NCI-H1436 treated with DMSO at 0.1 percent for 48 hours (cell line): Measurements from ENCODE around the gene RPS19BP1.
"Not testable (repeated sequence)": the region's sequence is repeated elsewhere in the genome, so short reads cannot be mapped to it uniquely, and the experiment has no call there.

Experiments
- DNase-seq: peaks from one replicate; lab custom pipeline; 2025; lab: John Stamatoyannopoulos, UW

Gene RPS19BP1

DNA sequence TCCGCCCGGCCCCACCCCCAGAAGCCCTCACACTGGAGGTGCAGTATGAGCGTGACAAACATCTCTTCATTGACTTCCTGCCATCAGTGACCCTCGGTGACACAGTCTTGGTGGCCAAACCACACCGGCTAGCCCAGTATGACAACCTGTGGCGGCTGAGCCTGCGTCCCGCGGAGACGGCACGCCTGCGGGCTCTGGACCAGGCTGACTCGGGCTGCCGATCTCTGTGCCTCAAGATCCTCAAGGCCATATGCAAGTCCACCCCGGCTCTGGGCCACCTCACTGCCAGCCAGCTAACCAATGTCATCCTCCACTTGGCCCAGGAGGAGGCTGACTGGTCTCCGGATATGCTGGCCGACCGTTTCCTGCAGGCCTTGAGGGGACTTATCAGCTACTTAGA, 18.8 kb downstream of the RPS19BP1 start:
- no peak for DNase-seq

DNA sequence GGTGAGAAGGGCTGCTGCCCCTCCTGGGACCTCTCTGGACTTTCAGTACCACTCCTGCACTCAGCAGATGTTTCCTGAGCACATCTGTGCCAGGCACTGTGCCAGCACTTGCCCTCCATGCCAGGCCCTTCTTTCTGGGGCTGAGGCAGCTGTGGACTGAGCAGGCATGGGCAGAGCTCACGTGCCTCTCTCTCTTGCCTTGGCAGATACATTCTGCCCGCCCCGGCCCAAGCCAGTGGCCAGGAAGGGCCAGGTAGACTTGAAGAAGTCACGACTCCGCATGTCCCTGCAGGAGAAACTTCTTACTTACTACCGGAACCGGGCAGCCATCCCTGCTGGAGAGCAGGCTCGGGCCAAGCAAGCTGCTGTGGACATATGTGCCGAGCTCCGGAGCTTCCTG, 20.5 kb downstream of the RPS19BP1 start:
- no peak for DNase-seq

DNA sequence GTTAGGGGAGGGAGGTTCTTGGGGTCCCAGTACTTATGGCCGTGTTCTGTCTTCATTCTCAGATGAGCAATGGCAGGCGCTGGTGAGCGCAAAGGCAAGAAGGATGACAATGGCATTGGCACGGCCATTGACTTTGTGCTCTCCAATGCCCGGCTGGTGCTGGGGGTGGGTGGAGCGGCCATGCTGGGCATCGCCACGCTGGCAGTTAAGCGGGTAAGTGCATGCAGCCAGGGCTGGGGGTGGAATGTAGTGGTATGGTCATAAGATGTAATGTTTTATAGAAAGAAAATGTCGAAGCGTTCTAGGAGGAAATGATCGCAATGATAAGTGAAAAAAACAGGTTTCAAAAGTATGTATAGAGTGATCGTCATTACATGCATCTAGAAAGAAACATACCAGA, 21.3 kb downstream of the RPS19BP1 start:
- no peak for DNase-seq

DNA sequence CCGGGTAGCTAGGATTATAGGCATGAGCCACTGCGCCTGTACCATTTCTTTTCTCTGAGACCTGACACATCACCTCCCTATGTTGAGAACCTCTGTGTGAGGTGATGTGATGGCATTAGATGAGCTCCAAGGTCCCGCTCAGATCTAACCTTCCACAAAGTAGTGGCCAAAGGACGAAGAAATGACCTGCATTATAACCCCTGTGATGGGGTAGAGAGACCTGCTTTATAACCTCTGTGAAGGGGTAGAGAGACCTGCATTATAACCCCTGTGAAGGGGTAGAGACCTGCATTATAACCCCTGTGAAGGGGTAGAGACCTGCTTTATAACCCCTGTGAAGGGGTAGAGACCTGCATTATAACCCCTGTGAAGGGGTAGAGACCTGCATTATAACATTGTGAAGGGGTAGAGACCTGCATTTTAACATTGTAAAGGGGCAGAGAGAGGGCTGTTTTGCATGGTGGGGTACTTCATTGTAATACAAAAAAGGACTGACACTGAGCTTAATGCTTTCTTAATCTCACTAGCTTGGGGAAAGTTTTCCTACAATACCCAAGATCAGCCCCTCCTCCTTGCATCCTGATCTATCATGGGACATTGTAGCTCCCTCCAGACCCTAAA, 21.9 kb downstream of the RPS19BP1 start:
- DNase-seq = no peak

DNA sequence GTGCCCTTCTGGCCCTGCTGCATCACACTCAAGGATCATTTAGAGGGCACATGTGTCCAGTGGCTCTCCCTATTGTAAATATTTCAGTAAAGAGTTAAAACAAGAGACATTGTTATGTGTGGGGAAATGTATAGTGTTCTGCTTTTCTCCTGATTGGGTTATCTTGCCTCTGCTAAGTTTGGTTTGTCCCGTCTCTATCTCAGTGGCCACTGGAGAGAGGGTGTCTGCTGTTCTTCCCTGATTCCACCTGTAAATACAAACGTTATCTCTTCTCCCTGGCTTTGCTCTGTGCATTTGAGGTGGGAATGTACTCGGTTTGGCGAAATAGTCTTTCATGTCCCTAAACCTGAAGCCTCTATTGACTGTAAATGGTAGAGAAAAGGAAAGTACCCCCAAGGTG, 24.2 kb downstream of the RPS19BP1 start:
- no peak for DNase-seq

DNA sequence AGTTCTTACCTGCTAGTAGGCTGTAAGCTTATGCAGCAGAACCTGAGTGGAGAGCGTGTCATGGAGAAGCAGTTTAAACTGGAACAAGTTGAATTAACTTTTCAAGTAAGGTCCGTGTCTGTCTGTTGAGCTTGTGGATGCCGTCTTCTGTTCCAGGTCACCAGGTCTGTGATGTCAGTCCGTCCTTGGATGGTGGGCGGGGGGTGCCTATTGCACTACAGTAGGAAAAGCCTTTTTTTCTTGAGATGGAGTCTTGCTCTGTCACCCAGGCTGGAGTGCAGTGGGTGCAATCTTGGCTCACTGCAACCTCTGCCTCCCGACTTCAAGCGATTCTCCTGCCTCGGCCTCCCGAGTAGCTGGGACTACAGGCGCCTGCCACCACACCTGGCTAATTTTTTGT, 25.5 kb downstream of the RPS19BP1 start:
- not testable (repeated sequence) for DNase-seq

DNA sequence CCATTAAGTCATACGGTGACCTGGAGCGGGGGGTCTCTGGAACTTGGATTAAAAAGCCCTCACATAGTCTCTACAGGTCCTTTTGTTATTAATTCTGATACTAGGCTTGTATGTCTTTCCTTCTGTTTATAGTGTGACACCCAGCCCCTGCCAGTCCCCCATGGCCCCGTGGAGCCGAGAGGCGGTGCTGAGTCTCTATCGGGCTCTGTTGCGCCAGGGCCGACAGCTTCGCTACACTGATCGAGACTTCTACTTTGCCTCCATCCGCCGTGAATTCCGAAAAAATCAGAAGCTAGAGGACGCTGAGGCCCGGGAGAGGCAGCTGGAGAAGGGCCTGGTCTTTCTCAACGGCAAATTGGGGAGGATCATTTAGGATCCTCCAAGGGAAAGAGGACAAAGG, 28.5 kb downstream of the RPS19BP1 start:
- no peak for DNase-seq

DNA sequence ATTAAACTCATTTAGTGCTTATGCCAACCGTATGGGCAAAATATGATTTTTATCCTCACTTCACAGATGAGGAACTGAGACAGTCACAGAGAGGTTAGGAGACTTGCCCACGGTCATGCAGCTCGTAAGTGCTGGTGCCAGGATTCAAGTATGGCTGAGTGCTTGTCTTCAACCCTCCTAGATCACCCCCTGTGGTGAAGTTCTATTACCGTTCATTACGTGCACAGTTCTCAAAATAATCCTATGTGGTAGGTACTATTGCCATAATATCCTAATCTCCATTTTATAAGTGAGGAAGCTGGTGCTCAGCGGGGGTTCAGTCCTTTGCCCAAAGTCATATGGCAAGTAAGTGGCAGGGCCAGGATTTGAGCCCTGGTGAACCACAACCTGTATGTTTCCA, 28.9 kb downstream of the RPS19BP1 start:
- DNase-seq = no peak

DNA sequence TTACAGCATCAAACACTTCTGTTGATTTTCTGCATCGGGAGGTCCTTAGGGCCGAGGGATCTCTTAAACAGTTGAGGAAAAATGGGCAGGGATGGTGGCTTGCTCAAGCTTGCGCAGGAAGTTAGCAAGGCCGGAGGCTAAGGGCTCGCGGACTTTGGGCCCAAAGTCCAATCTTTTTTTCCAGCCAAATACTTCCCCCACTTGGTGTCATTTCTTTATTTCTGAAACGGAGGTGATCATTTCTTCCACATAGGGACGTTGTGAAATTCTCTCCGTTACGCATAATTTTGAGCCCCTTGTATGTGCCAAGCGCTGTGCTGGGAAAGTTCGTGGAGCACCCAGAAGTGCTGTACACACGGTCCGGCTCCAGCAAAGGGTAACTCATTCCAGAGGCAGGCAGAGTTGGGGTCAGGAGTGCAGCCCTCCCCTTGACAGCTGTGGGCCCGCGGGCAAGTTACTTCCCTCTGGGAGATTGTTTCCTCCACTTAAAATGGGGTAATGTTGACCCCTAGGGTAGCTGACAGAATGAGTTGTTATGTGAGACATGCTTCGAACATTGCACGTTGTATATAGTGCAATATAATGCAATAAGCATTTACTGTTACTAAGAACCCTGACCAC, 29.6 kb downstream of the RPS19BP1 start:
- no peak for DNase-seq

DNA sequence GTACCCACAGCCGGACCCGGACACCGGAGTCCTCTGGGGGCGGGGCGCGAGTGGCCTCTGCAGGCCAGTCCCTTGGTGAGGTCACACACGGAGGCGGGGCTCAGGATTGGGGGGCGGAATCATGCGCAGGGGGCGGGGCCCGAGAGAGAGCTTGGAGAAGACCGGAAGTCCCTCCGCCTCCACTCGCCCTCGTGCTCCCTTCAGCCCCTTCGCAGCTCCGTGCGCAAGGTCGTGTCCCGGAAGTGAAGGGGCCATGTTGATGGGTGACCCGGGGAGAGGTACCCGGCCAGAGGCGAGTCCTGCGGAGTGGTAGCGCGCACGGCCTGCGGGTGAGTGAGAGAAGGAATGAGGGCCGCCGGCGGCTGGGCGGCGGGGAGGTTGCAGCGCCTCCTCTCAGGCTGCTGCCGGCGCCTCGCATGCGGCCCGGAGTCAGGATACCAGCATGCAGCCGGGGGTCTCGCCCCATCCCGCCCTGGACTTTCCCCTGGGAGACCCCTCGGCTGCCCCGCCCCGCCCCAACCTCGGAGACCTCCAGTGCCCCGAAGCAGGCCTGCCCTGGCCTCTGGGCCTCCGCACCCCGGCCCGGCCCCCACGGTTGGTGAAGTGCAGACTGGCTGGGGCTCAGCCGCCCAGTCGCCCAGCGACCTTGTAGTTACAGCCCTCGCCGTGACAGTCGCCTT, 30.3 kb downstream of the RPS19BP1 start, which contains the start of gene MIEF1:
TSS of gene MIEF1 (plus strand) at position 182 of the 680 bp plus-strand sequence. CDS start 9,005 bp downstream, outside the sequence.
- DNase-seq = peak; percentile 65

DNA sequence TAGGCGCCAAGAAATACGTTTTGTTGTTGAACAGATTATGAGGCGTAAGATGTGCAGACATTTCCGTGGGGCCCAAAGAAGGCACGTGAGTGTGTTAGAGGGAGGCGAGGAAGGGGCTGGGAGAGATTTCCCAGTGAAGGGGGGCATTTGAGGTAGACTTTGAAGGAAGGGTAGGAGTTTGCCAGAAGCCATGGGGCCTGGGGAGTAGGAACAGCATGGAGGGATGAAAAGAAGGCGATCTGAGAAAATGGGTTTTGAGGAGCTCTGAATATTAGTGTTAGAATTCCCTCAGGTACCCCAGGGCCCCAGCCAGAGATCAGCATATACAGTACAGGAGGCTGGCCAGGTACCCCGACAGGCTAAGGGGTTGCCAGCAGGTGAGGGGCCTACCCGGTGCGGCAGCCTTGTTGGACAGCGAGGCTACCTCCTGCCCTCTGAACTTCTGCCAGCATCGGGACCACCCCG, 30.9 kb downstream of the RPS19BP1 start:
- DNase-seq = no peak

DNA sequence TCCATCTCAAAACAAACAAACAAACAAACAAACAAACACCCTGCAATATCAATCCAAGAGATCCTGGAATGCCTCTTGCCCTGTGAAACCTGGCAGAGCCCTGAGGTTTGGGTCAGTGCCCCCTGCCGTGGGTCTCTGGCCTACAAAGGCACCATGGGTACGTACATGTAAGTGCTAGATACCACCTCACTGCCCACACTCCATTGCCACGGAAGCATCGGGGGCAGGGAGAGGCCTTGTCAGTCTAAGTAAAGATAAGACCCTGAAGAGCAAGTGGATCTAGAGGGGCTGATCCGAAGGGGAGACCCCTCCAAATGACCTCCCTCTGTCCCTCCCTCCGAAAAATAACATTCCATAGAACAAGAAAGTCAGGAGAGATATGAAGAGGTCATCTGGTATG, 32.4 kb downstream of the RPS19BP1 start:
- no peak for DNase-seq

DNA sequence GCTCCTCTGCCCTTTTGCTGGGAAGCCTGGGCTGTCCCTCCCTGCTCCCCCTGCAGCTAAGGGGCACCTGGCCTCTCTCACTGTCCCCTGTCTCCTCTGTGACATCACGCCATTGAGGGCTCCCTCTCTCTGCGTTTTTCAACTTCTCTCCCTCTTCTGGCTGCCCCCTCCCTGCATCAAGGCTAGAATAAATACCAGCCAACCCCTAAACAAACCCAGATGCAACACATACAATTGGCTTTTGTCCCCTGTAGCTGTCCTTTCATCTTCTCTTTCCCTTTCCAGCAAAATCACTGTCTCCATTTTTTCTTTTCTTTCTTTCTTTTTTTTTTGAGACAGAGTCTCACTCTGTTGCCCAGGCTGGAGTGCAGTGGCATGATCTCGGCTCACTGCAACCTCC, 33.7 kb downstream of the RPS19BP1 start:
- DNase-seq = no peak

DNA sequence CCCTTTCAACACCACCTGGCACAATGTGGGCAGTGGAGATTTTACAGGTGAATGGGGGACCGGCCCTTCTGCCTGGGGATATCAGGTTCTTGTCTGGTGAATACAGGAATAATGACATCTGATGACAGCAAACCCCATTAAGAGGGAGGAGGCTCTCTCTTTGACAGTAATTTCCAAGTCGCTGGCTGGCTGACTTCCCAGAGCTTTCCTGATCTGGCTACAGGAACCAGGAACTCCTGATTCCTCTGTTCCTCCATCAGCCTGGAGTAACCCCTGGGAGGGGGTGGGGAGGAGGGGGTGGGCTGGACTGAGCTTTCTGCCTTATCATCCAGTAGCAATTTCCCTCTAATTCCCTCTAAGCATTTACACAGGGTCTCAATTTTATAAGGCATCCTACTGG, 34.2 kb downstream of the RPS19BP1 start:
- no peak for DNase-seq

DNA sequence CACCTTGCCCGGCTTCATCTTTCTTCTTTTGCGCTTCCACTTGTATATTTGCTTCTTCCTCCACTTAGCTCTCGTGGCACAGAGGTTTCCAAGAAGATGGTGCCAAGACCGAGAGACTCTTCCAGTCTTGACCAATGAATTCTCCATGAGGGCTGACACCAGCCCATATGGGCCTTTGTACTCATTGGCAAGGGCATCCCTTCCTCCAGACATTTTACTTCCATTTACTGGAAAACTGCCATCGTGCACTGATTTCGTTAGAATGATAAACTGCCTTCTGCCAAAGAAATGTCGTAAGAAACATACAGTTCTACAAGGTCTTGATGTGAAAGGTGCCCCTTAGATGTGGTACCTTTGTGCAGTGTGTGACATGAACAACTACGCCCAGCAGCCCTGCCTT, 35.1 kb downstream of the RPS19BP1 start:
- no peak for DNase-seq

DNA sequence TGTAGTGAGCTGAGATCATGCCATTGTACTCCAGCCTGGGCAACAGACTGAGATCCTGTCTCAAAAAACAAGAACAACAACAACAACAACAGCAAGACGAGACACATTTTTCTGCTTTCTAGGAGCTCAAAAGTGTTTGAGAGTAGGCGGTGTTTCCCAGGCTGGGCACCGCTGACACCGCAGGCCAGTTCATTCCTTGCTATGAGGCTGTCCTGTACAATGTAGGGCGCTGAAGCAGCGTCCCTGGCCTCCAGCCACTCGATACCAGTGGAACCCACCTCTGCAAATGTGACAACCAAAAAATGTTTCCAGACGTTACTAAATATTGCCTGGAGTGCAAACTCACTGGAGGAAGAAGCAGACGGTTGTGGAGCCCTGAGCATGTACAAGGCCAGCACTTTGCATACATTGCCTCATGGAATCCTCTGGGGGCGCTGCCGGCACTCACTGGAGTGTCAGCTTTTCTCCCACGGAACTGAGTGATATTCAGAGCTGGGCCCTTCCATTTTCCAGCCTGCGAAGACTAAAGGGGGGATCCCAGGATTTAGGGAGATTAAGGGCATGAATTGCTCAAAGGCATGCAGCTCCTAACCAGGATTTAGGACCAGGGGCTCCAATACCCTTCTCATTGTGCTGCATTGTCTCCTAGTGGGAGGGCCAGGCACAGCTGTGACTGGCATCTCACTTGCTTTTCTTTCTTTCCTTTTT, 36.3 kb downstream of the RPS19BP1 start:
- no peak for DNase-seq

DNA sequence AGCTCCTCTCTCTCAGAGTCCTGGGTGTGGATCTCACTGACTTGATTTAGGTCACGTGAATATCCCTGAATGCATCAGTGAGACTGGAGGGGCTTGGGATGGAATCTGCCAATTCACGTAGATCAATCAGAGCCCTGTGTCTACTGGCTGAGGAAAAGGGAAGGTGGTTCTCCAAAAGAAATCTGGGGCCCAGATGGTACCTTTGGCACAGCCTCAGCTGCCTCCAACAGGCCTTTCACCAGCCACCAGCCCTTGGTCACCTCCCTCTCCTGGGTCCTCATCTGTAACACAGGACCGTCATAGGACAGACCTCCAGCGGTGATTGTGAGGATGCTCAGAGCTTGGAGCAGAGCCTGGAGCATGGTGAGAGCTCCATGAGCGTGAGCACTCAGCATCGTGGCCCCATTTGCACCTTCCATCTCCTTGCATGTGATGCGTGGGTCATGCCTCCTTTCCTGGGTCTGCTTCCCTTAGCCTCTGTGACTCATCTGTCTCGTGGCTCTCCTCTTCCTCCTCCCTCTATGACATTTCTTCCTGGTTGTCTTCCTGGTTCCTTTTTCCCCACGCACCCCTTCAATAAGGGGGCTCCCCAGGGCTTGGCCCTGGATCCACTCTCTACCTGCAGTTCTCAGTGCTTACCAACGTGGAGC, 38.0 kb downstream of the RPS19BP1 start:
- DNase-seq = no peak

DNA sequence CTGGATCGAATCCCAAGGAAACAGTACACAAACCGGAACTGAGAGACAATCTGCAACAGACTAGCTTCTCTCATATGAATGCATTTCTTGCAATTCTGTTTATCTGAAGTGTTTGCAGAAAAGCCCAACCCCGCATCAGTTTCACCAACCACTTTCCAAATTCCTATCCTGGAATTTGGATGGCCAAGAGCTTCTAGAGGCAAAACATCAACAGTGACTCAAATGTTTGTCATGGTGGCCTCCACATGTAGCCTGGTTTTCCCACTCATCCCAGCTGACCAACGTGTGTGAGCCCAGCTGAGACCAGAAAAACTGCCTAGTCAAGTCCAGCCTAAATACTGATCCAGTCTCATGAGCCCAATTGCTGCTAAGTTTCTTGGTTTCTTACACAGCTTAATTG, 38.8 kb downstream of the RPS19BP1 start:
- no peak for DNase-seq

DNA sequence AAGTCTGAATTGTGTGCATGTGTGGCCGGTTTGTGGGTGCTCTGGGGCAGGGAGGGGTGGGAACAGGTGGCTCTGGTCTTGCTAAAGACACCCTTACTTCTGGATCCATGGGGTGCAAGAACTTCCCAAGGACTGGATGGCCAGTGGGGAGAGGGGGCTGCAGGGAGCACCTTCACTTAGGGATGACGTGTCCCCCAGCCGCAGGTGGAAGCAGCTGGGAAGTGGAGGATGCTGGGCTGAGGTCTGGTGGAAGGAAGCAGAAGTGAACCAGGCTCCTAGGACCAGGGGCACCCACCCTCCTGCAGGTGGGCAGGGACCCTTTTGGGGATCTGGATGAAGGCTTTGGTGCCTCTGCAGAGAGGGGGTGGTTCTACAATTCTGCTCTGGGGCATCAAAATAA, 40.4 kb downstream of the RPS19BP1 start:
- no peak for DNase-seq

DNA sequence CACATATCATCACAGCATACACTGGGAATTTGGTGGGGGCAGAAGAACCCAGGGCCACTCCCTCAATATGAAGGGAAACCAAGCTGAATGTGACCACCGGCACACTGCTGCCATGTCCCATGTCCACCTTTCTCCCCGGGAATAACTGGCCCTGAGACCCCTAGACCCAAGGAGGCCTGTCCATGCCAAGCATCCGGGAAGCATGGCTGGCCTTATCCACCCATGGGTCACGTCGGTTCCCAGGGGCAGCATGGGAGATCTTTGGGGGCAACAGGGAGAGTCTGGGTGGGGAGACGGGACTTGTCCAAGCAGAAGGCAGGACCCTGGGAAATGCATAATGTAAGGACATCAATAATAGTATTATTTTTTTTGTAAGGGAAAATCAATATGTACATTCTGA, 40.9 kb downstream of the RPS19BP1 start:
- DNase-seq = no peak

DNA sequence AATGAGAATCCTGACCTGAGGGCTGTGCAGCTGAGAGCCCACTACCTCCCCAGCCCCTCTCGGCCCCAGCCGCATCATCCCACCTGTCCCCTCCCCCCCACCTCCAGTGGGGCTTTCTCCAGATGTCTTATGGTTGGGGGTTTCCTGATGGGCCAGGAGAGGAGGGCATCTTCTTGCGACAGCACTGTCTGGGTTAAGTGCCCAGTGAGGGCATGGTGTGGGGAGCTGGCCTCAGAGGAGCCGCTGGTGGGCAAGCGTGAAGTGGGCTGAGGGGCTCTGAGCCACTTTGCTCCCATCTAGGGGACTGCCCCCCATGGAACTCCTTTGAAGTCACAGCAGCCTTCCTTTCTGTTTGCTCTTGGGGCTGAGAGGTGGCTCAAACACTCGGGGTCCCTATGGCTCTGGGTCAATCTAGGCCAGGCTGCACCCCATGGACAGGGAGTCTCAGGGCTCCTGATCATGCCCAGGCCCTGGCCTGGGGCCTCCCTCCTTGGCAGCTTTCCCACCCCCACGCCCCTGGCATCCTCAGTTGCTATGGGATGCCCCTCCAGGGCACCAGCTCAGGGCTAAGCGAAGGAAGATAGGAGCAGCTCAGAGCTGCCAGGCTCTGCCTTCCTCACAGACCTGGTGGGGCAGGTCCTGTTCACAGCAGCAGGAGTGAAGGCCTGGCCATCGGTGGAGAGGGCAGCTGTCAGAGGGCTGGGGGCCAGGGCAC, 41.4 kb downstream of the RPS19BP1 start:
- DNase-seq = no peak
